Activated naive CD4-positive, alpha-beta T cell treated with anti-CD3 and anti-CD28 coated beads, Interleukin-2, amount 10 ng/mL, durations not matched to agents 7 days and 5 days (primary cell): Measurements from ENCODE around the gene DCDC2.
"Not testable (repeated sequence)": the region's sequence is repeated elsewhere in the genome, so short reads cannot be mapped to it uniquely, and the experiment has no call there.

ENCODE experiments used
- CTCF ChIA-PET: fragments of 350-600 bp; sonication (Branson Sonifier 250); formaldehyde crosslinking; loops from one replicate; lab custom pipeline; 2021; ENCODE audit warnings: antibody characterized with exemption; lab: Charles Lee
- DNase-seq: peaks from one replicate; pipeline ENCODE4 v3.0.0-alpha.2; 2020
- H3K27ac Mint-ChIP-seq: one replicate; pipeline ENCODE4 v1.8.0; 2021; ENCODE audit warnings: mild to moderate bottlenecking, moderate library complexity, mixed read lengths
- H3K27me3 Mint-ChIP-seq: one replicate; pipeline ENCODE4 v1.8.0; 2021; ENCODE audit warnings: mild to moderate bottlenecking, mixed read lengths
- H3K36me3 Mint-ChIP-seq: one replicate; pipeline ENCODE4 v1.8.0; 2021; ENCODE audit warnings: mixed read lengths
- H3K4me1 Mint-ChIP-seq: one replicate; pipeline ENCODE4 v1.8.0; 2021; ENCODE audit warnings: mixed read lengths
- H3K4me3 Mint-ChIP-seq: one replicate; pipeline ENCODE4 v1.8.0; 2021; ENCODE audit warnings: mild to moderate bottlenecking, moderate library complexity, mixed read lengths
- H3K9me3 Mint-ChIP-seq: one replicate; pipeline ENCODE4 v1.8.0; 2021; ENCODE audit warnings: mixed read lengths

DCDC2 gene

DNA sequence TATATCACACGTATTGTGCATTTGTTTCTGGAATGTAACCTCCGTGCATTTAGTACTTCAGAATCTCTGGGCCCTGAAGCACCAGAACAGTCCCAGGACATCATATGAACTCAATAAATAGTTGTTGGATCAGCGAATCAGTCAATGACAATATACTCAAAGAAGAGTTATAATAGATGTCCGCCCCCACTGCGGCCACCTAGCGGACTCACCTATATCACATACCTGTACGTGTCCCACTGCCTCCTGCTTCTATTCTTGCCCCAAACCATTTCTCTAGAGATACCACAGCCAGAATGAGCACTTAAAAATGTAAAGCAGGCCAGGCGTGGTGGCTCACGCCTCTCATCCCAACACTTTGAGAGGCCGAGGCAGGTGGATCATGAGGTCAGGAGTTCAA, 73.9 kb downstream of the DCDC2 start:
- no peaks in the 10 kb centered on the region for H3K9me3 Mint-ChIP-seq
- no peak for DNase-seq
- peaks cover 8% of the 10 kb centered on the region for H3K27me3 Mint-ChIP-seq
- no peaks in the 10 kb centered on the region for H3K36me3 Mint-ChIP-seq
- peaks cover 8% of the 10 kb centered on the region for H3K4me1 Mint-ChIP-seq
- H3K4me3 Mint-ChIP-seq, result no peak overlapping the region
- H3K27ac Mint-ChIP-seq, result no peak overlapping the region
- CTCF ChIA-PET, result interaction anchor here (1.1 to 1.8 kb wide), 7 partner anchors 8 to 234 kb away, joined by 3 to 18 read pairs (median 7); no protein-coding TSS in a partner anchor

- DNase-seq, result peak; percentile 54
- CTCF ChIA-PET, result interaction anchor here (0.6 to 1.8 kb wide), 20 partner anchors 9 to 483 kb away, joined by 3 to 18 read pairs (median 4); partner anchors contain the start of genes DCDC2 and MRS2
- H3K27me3 Mint-ChIP-seq, result peaks cover 13% of the 10 kb centered on the region
- H3K9me3 Mint-ChIP-seq, result no peaks in the 10 kb centered on the region
- no peak overlapping the region for H3K4me3 Mint-ChIP-seq
- no peak overlapping the region for H3K27ac Mint-ChIP-seq
- peaks cover 8% of the 10 kb centered on the region for H3K4me1 Mint-ChIP-seq
- H3K36me3 Mint-ChIP-seq, result no peaks in the 10 kb centered on the region
Observed at GRCh38 chr6:24283043-24283985, 74.5 kb downstream of the DCDC2 start.

GRCh38 chr6:24274441-24275083, 83.3 kb downstream of the DCDC2 start:
- Mint-ChIP-seq H3K27ac (no peak overlapping the region), H3K9me3 (no peaks in the 10 kb centered on the region), H3K36me3 (no peaks in the 10 kb centered on the region), H3K4me3 (no peak overlapping the region), H3K27me3 (peaks cover 10% of the 10 kb centered on the region), H3K4me1 (no peaks in the 10 kb centered on the region)
- no peak for DNase-seq
- CTCF ChIA-PET, result interaction anchor here (0.6 to 0.9 kb wide), 5 partner anchors 9 to 1284 kb away, joined by 3 to 5 read pairs (median 3); no protein-coding TSS in a partner anchor

GRCh38 chr6:24273096-24273870, 84.6 kb downstream of the DCDC2 start:
- no peaks in the 10 kb centered on the region for H3K36me3 Mint-ChIP-seq
- no peak overlapping the region for H3K4me3 Mint-ChIP-seq
- CTCF ChIA-PET, result interaction anchor here (1.0 kb wide), 1 partner anchor 17 kb away, joined by 3 read pairs; no protein-coding TSS in a partner anchor
- no peak overlapping the region for H3K27ac Mint-ChIP-seq
- H3K4me1 Mint-ChIP-seq, result no peaks in the 10 kb centered on the region
- H3K27me3 Mint-ChIP-seq, result no peaks in the 10 kb centered on the region
- no peak for DNase-seq
- no peaks in the 10 kb centered on the region for H3K9me3 Mint-ChIP-seq

GRCh38 chr6:24272553-24272952, 85.3 kb downstream of the DCDC2 start:
- Mint-ChIP-seq H3K4me1 (no peaks in the 10 kb centered on the region), H3K27ac (no peak overlapping the region), H3K4me3 (no peak overlapping the region), H3K36me3 (no peaks in the 10 kb centered on the region), H3K9me3 (no peaks in the 10 kb centered on the region), H3K27me3 (no peaks in the 10 kb centered on the region)
- CTCF ChIA-PET, result interaction anchor here (1.0 kb wide), 1 partner anchor 16 kb away, joined by 3 read pairs; no protein-coding TSS in a partner anchor
- no peak for DNase-seq

DNA sequence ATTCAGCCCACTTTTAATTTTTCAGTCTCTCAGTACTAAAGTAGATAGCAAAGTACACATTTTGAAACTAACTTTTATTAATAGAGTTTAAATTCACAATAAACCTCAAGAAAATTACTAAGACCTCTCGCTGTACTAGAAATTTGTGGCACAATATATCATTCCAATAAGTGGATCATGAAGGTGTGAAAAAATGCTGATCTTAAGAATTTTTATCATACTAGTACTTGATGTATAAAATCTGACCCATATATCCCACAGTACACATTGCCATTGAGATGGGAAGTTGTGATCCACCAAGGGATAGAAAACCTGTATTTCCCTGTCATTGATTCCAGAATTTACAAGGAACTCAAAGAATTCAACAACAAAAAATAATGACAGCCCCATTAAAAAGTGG, 85.7 kb downstream of the DCDC2 start:
- H3K4me3 Mint-ChIP-seq, result no peak overlapping the region
- CTCF ChIA-PET, result no interaction called here
- H3K9me3 Mint-ChIP-seq, result no peaks in the 10 kb centered on the region
- DNase-seq, result no peak
- H3K4me1 Mint-ChIP-seq, result no peaks in the 10 kb centered on the region
- no peaks in the 10 kb centered on the region for H3K36me3 Mint-ChIP-seq
- H3K27me3 Mint-ChIP-seq, result no peaks in the 10 kb centered on the region
- no peak overlapping the region for H3K27ac Mint-ChIP-seq

- CTCF ChIA-PET, result interaction anchor here (0.9 to 1.7 kb wide), 3 partner anchors 12 to 13 kb away, joined by 3 to 7 read pairs (median 4); no protein-coding TSS in a partner anchor
- no peaks in the 10 kb centered on the region for H3K27me3 Mint-ChIP-seq
- no peak for DNase-seq
- no peaks in the 10 kb centered on the region for H3K36me3 Mint-ChIP-seq
- H3K4me3 Mint-ChIP-seq, result no peak overlapping the region
- no peak overlapping the region for H3K27ac Mint-ChIP-seq
- H3K9me3 Mint-ChIP-seq, result no peaks in the 10 kb centered on the region
- no peaks in the 10 kb centered on the region for H3K4me1 Mint-ChIP-seq
Observed at GRCh38 chr6:24270011-24270410, 87.8 kb downstream of the DCDC2 start.

DNA sequence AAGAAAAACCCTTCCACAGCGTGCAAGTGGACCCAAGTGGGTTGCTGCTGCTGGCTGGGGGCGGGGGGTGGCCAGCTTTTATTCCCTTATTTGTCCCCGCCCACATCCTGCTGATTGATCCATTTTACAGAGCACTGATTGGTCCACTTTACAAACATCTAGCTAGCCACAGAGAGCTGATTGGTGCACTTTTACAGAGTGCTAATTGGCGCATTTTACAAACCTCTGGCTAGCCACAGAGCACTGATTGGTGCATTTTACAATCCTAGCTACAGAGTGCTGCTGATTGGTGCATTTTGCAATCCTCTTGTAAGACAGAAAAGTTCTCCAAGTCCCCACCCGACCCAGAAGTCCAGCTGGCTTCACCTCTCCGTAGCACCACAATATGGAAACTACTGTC, 99.6 kb downstream of the DCDC2 start:
- H3K4me3 Mint-ChIP-seq, H3K4me1 Mint-ChIP-seq, H3K9me3 Mint-ChIP-seq, H3K27ac Mint-ChIP-seq, DNase-seq, H3K36me3 Mint-ChIP-seq: not testable (repeated sequence)
- peaks cover 21% of the 10 kb centered on the region for H3K27me3 Mint-ChIP-seq
- CTCF ChIA-PET, result interaction anchor here (2.3 kb wide), 1 partner anchor 25 kb away, joined by 7 read pairs; no protein-coding TSS in a partner anchor

DNA sequence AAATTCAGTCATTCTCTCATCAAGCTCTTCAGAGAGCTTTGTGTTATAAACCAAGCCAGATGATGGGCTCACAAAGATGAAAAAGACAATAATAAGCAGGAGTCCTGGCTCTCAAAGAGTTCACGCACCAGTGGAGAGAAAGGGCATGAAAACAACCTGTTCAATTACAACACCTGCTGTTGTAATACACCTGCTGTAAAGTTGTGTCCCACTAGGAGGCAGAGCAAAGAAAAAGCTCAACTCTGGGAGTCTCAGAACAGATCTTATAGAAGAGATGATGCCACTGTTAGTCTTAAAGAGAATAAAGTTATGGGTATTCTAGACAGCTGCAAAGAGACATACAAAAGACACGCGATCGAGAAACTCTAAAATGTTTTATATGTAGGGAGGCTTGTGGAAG, 100.6 kb downstream of the DCDC2 start:
- DNase-seq, result no peak
- CTCF ChIA-PET, result interaction anchor here (0.8 to 2.3 kb wide), 4 partner anchors 9 to 26 kb away, joined by 3 to 7 read pairs (median 4); no protein-coding TSS in a partner anchor
- Mint-ChIP-seq H3K36me3 (no peaks in the 10 kb centered on the region), H3K9me3 (no peaks in the 10 kb centered on the region), H3K27me3 (peaks cover 15% of the 10 kb centered on the region), H3K4me1 (no peaks in the 10 kb centered on the region), H3K27ac (no peak overlapping the region), H3K4me3 (no peak overlapping the region)

DNA sequence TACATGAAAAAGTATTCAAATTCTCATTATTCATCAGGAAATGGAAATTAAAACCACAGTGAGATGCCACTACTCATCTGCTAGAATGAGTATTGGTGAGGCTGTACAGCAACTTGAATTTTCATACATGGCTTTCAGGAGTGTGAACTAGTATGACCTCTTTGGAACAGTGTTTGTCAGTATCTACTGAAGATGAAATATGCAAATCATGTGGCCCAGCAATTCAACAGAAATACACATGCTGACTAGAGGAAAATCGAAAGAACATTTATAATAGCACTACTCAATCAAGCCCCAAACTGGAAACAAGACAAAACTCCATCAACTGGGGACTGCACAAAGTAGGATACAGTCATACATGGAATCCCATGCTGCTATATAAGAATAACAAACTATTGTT, 102.2 kb downstream of the DCDC2 start:
- CTCF ChIA-PET, result interaction anchor here (0.7 kb wide), 1 partner anchor 17 kb away, joined by 3 read pairs; no protein-coding TSS in a partner anchor
- no peak for DNase-seq
- H3K27me3 Mint-ChIP-seq, result peaks cover 9% of the 10 kb centered on the region
- no peaks in the 10 kb centered on the region for H3K36me3 Mint-ChIP-seq
- no peaks in the 10 kb centered on the region for H3K4me1 Mint-ChIP-seq
- H3K4me3 Mint-ChIP-seq, result no peak overlapping the region
- no peak overlapping the region for H3K27ac Mint-ChIP-seq
- H3K9me3 Mint-ChIP-seq, result no peaks in the 10 kb centered on the region

- H3K36me3 Mint-ChIP-seq, result no peaks in the 10 kb centered on the region
- CTCF ChIA-PET, result interaction anchor here (1.2 to 1.5 kb wide), 2 partner anchors 24 to 25 kb away, joined by 3 to 4 read pairs; no protein-coding TSS in a partner anchor
- H3K27me3 Mint-ChIP-seq, result peaks cover 6% of the 10 kb centered on the region
- H3K27ac Mint-ChIP-seq, result no peak overlapping the region
- H3K4me3 Mint-ChIP-seq, result no peak overlapping the region
- no peak for DNase-seq
- H3K9me3 Mint-ChIP-seq, result no peaks in the 10 kb centered on the region
- H3K4me1 Mint-ChIP-seq, result no peaks in the 10 kb centered on the region
Observed at GRCh38 chr6:24253360-24253759, 104.5 kb downstream of the DCDC2 start.

DNA sequence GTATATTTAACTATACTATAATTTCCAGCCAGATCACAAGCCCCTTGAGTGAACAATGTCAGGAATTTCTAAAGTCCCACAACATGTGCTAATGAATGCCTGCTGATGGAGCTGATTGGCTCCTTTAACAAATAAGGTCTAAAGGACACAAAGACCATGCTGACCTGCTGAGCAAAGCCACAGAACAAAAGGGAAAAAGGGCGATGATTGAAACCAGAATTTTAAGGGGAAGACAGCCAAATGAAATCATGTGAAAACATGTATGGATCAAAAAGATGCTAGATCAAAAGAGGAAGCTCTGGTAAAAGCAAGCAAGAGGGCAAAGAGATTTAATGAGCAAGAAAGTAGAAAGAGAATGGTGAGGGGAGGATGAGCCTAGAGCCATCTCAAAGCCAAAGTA, 105.6 kb downstream of the DCDC2 start:
- H3K27me3 Mint-ChIP-seq, result no peaks in the 10 kb centered on the region
- no peaks in the 10 kb centered on the region for H3K9me3 Mint-ChIP-seq
- DNase-seq, result no peak
- no peak overlapping the region for H3K27ac Mint-ChIP-seq
- H3K4me3 Mint-ChIP-seq, result no peak overlapping the region
- H3K36me3 Mint-ChIP-seq, result no peaks in the 10 kb centered on the region
- CTCF ChIA-PET, result interaction anchor here (1.5 kb wide), 1 partner anchor 24 kb away, joined by 4 read pairs; no protein-coding TSS in a partner anchor
- H3K4me1 Mint-ChIP-seq, result no peaks in the 10 kb centered on the region

DNA sequence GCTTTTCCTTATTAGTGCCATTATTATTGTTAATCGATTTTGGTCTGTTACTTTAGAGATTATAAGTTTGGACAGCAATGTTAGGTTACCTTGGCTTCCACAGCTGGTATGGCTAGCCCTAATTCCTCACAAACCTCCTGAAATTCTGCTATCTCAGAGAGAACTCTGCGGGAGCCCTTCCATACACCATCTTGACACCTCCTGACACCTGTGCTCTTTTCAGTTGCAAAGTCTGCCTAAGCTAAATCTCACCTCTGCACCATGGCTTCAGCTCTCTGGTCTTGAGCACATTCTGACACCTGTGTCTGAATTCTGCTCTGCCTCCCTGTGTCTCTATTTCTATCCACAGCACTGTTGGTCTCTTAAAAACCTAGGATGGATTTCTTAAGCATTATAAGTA, 106.5 kb downstream of the DCDC2 start:
- no peaks in the 10 kb centered on the region for H3K27me3 Mint-ChIP-seq
- H3K36me3 Mint-ChIP-seq, result no peaks in the 10 kb centered on the region
- CTCF ChIA-PET, result no interaction called here
- no peaks in the 10 kb centered on the region for H3K9me3 Mint-ChIP-seq
- H3K4me3 Mint-ChIP-seq, result no peak overlapping the region
- no peak for DNase-seq
- H3K27ac Mint-ChIP-seq, result no peak overlapping the region
- no peaks in the 10 kb centered on the region for H3K4me1 Mint-ChIP-seq
